ENCODE results near the gene RGL1.

Gene RGL1

GRCh38 chr1:183967914-183968313 is 163.0 kb downstream of the RGL1 start:
- Histone ChIP-seq H3K36me3 (ENCODE audit: control insufficient read depth in 5 of 5, insufficient read depth in 5 of 5, low read length in 5 of 5) (no peaks in the 10 kb centered on the region), H3K9me3 (ENCODE audit: control insufficient read depth in 5 of 5, low read length in 5 of 5) (no peaks in the 10 kb centered on the region), H3K27ac (ENCODE audit: low read depth, low read length) (no peak overlapping the region), H3K9ac (ENCODE audit: low read length in 5 of 5) (no peak overlapping the region), H3K4me3 (ENCODE audit: low read depth in 1 of 5, low read length in 5 of 5) (no peak overlapping the region), H3K27me3 (ENCODE audit: control insufficient read depth in 5 of 5, insufficient read depth in 4 of 5, low read length in 5 of 5) (peaks cover 0 to 2% (median 0%) of the 10 kb centered on the region in 5 donors), H3K4me1 (ENCODE audit: control insufficient read depth in 5 of 5, insufficient read depth in 5 of 5, low read length in 5 of 5) (no peaks in the 10 kb centered on the region)

- H3K9ac ChIP-seq (ENCODE audit: low read length in 5 of 5): no peak overlapping the region
Observed at GRCh38 chr1:183968386-183968785, 163.5 kb downstream of the RGL1 start.

GRCh38 chr1:183970516-183971300 is 165.8 kb downstream of the RGL1 start:
- Histone ChIP-seq H3K4me1 (ENCODE audit: control insufficient read depth in 5 of 5, insufficient read depth in 5 of 5, low read length in 5 of 5) (no peaks in the 10 kb centered on the region), H3K4me3 (ENCODE audit: low read depth in 1 of 5, low read length in 5 of 5) (no peak overlapping the region), H3K36me3 (ENCODE audit: control insufficient read depth in 5 of 5, insufficient read depth in 5 of 5, low read length in 5 of 5) (no peaks in the 10 kb centered on the region), H3K27me3 (ENCODE audit: control insufficient read depth in 5 of 5, insufficient read depth in 4 of 5, low read length in 5 of 5) (no peaks in the 10 kb centered on the region), H3K9me3 (ENCODE audit: control insufficient read depth in 5 of 5, low read length in 5 of 5) (no peaks in the 10 kb centered on the region), H3K27ac (ENCODE audit: low read depth, low read length) (no peak overlapping the region), H3K9ac (ENCODE audit: low read length in 5 of 5) (no peak overlapping the region)

More at GRCh38 chr1:183968386-183968785, 163.5 kb downstream of the RGL1 start:
- Histone ChIP-seq H3K36me3 (ENCODE audit: control insufficient read depth in 5 of 5, insufficient read depth in 5 of 5, low read length in 5 of 5) (no peaks in the 10 kb centered on the region), H3K27ac (ENCODE audit: low read depth, low read length) (no peak overlapping the region), H3K4me3 (ENCODE audit: low read depth in 1 of 5, low read length in 5 of 5) (no peak overlapping the region), H3K4me1 (ENCODE audit: control insufficient read depth in 5 of 5, insufficient read depth in 5 of 5, low read length in 5 of 5) (no peaks in the 10 kb centered on the region), H3K9me3 (ENCODE audit: control insufficient read depth in 5 of 5, low read length in 5 of 5) (no peaks in the 10 kb centered on the region), H3K27me3 (ENCODE audit: control insufficient read depth in 5 of 5, insufficient read depth in 4 of 5, low read length in 5 of 5) (peaks cover 0 to 2% (median 0%) of the 10 kb centered on the region in 5 donors)

- Histone ChIP-seq H3K27ac (ENCODE audit: low read depth, low read length) (no peak overlapping the region), H3K4me3 (ENCODE audit: low read depth in 1 of 5, low read length in 5 of 5) (no peak overlapping the region), H3K36me3 (ENCODE audit: control insufficient read depth in 5 of 5, insufficient read depth in 5 of 5, low read length in 5 of 5) (no peaks in the 10 kb centered on the region), H3K9ac (ENCODE audit: low read length in 5 of 5) (no peak overlapping the region), H3K9me3 (ENCODE audit: control insufficient read depth in 5 of 5, low read length in 5 of 5) (no peaks in the 10 kb centered on the region), H3K4me1 (ENCODE audit: control insufficient read depth in 5 of 5, insufficient read depth in 5 of 5, low read length in 5 of 5) (no peaks in the 10 kb centered on the region), H3K27me3 (ENCODE audit: control insufficient read depth in 5 of 5, insufficient read depth in 4 of 5, low read length in 5 of 5) (no peaks in the 10 kb centered on the region)
Observed at GRCh38 chr1:183975651-183976050, 170.7 kb downstream of the RGL1 start.

GRCh38 chr1:183977717-183978116 is 172.8 kb downstream of the RGL1 start:
- Histone ChIP-seq H3K4me3 (ENCODE audit: low read depth in 1 of 5, low read length in 5 of 5) (no peak overlapping the region), H3K9ac (ENCODE audit: low read length in 5 of 5) (no peak overlapping the region), H3K9me3 (ENCODE audit: control insufficient read depth in 5 of 5, low read length in 5 of 5) (no peaks in the 10 kb centered on the region), H3K27ac (ENCODE audit: low read depth, low read length) (no peak overlapping the region), H3K36me3 (ENCODE audit: control insufficient read depth in 5 of 5, insufficient read depth in 5 of 5, low read length in 5 of 5) (no peaks in the 10 kb centered on the region), H3K4me1 (ENCODE audit: control insufficient read depth in 5 of 5, insufficient read depth in 5 of 5, low read length in 5 of 5) (no peaks in the 10 kb centered on the region), H3K27me3 (ENCODE audit: control insufficient read depth in 5 of 5, insufficient read depth in 4 of 5, low read length in 5 of 5) (no peaks in the 10 kb centered on the region)
